Endothelial cell of umbilical vein (primary cell): ENCODE measurements around the gene ERVW-1. TPM values are rescaled to one million over a fixed set of nuclear protein-coding genes. Genes with fewer than 3 reads are reported as not detected.

Experiments
- BruUV-seq: library from RNA; stranded (reverse); fragments of 400-500 nt; replicated peaks from 2 replicates; lab custom pipeline; 2021; lab: Mats Ljungman, UMichigan
- CTCF ChIA-PET: fragments of 300-600, 350-600 bp; sonication (Branson Sonifier 250); formaldehyde crosslinking; loops from one replicate; lab custom pipeline; 2021; ENCODE audit warnings: antibody characterized with exemption, inconsistent platforms; lab: Charles Lee
- POLR2A ChIA-PET: fragments of 300-600, 350-600 bp; sonication (Branson Sonifier 250); formaldehyde crosslinking; loops from one replicate; lab custom pipeline; 2021; ENCODE audit warnings: antibody characterized with exemption, inconsistent platforms; lab: Charles Lee
- DNase-seq: peaks from one replicate; pipeline ENCODE4 v3.0.0-alpha.2; 2011; ENCODE audit warnings: low read depth, low spot score
- FAIRE-seq: peaks from 2 replicates; lab custom pipeline; 2011; peaks lifted over from hg19 to GRCh38; lab: Jason Lieb, UNC
- H2AFZ ChIP-seq: 2 replicates; pipeline ENCODE4 v1.6.0; 2012; ENCODE audit warnings: low read depth, low read length, control low read depth, inconsistent platforms
- H3K27ac ChIP-seq: 2 replicates; pipeline ENCODE4 v1.5.1; 2011; ENCODE audit warnings: low read depth, mild to moderate bottlenecking, control low read depth, low read length, moderate library complexity; ENCODE audit not compliant: insufficient read depth
- H3K27me3 ChIP-seq, 2 experiments: 2 replicates each; pipeline versions ENCODE4 v1.6.0 to v1.6.1; 2011; ENCODE audit warnings: low read length in 2 of 2, mixed read lengths in 1 of 2; ENCODE audit not compliant: control insufficient read depth in 2 of 2, insufficient read depth in 2 of 2
- H3K36me3 ChIP-seq, 2 experiments: 2 replicates in 1 of 2; 3 replicates in 1 of 2; pipeline ENCODE4 v1.5.1; 2011; ENCODE audit warnings: low read length in 2 of 2, mild to moderate bottlenecking in 1 of 2, moderate library complexity in 1 of 2; ENCODE audit not compliant: control insufficient read depth in 2 of 2, insufficient read depth in 2 of 2; ENCODE audit errors: extremely low read depth in 1 of 2
- H3K4me1 ChIP-seq: 3 replicates; pipeline ENCODE4 v1.5.1; 2011; ENCODE audit warnings: mild to moderate bottlenecking, low read length; ENCODE audit not compliant: control insufficient read depth, insufficient read depth; ENCODE audit errors: extremely low read depth
- H3K4me2 ChIP-seq: 2 replicates; pipeline ENCODE4 v1.6.1; 2011; ENCODE audit warnings: low read length, control low read depth, mixed read lengths; ENCODE audit not compliant: insufficient read depth
- H3K4me3 ChIP-seq, 3 experiments: fragments of 200-600 bp in 1 of 3; sonication (generic), shearing (Covaris generic) in 1 of 3; replicated peaks in 1 of 3; 2 replicates each; pipeline ENCODE4 v1.5.1; 2011 to 2016; ENCODE audit warnings: control low read depth in 3 of 3, low read length in 3 of 3, mild to moderate bottlenecking in 2 of 3, inconsistent platforms in 1 of 3, low read depth in 1 of 3, moderate library complexity in 1 of 3; ENCODE audit not compliant: insufficient read depth in 1 of 3
- H3K79me2 ChIP-seq: 2 replicates; pipeline ENCODE4 v1.6.0; 2012; ENCODE audit warnings: low read length, inconsistent platforms; ENCODE audit not compliant: control insufficient read depth, insufficient read depth
- H3K9ac ChIP-seq: replicated peaks from 2 replicates; pipeline ENCODE3; 2011; ENCODE audit warnings: low read length, control low read depth; ENCODE audit not compliant: insufficient read depth; ENCODE audit errors: extremely low read depth
- H3K9me1 ChIP-seq: replicated peaks from 3 replicates; pipeline ENCODE4 v1.6.0; 2011; ENCODE audit warnings: mild to moderate bottlenecking, low read length; ENCODE audit not compliant: control insufficient read depth, insufficient read depth; ENCODE audit errors: extremely low read depth
- H3K9me3 ChIP-seq: replicated peaks from 2 replicates; pipeline ENCODE4 v1.5.1; 2012; ENCODE audit warnings: low read length, inconsistent platforms; ENCODE audit not compliant: control insufficient read depth, insufficient read depth
- H4K20me1 ChIP-seq: replicated peaks from 2 replicates; pipeline ENCODE3; 2011; ENCODE audit warnings: mild to moderate bottlenecking, low read length; ENCODE audit not compliant: control insufficient read depth, insufficient read depth; ENCODE audit errors: extremely low read depth
- CTCF ChIP-seq, 2 donors: IDR thresholded peaks; 1 replicate in 1 of 2; 2 replicates in 1 of 2; pipeline ENCODE4 v1.5.1; 2011; ENCODE audit warnings: low read length in 2 of 2, mild to moderate bottlenecking in 2 of 2, moderate library complexity in 2 of 2, control low read depth in 1 of 2, inconsistent platforms in 1 of 2, low read depth in 1 of 2; ENCODE audit not compliant: insufficient read depth in 1 of 2; ENCODE audit errors: extremely low read depth in 1 of 2
- EZH2 ChIP-seq: IDR thresholded peaks from 2 replicates; pipeline ENCODE4 v1.6.1; 2012; ENCODE audit warnings: borderline replicate concordance, low read depth, mild to moderate bottlenecking, moderate library complexity, low read length, inconsistent platforms; ENCODE audit not compliant: severe bottlenecking
- FOS ChIP-seq: IDR thresholded peaks from 2 replicates; pipeline ENCODE4 v1.6.1; 2011; ENCODE audit warnings: mild to moderate bottlenecking, low read length, moderate library complexity, borderline replicate concordance; ENCODE audit not compliant: insufficient read depth
- GATA2 ChIP-seq: IDR thresholded peaks from 2 replicates; pipeline ENCODE4 v1.7.0; 2011; ENCODE audit warnings: low read depth, mild to moderate bottlenecking, moderate library complexity, mixed read lengths, low read length; ENCODE audit not compliant: insufficient read length, insufficient read depth
- JUN ChIP-seq: IDR thresholded peaks from 2 replicates; pipeline ENCODE4 v1.6.1; 2011; ENCODE audit warnings: borderline replicate concordance, low read depth; ENCODE audit not compliant: insufficient read length, insufficient read depth
- MYC ChIP-seq: IDR thresholded peaks from one replicate; pipeline ENCODE4 v1.6.1; 2011; ENCODE audit warnings: mild to moderate bottlenecking, low read depth, low read length
- POLR2A ChIP-seq: IDR thresholded peaks from 2 replicates; pipeline ENCODE4 v1.6.1; 2012; ENCODE audit warnings: low read depth, mild to moderate bottlenecking, control low read depth, low read length
- POLR2AphosphoS5 ChIP-seq: IDR thresholded peaks from 2 replicates; pipeline ENCODE4 v1.6.1; 2012; ENCODE audit warnings: low read depth, mild to moderate bottlenecking, control low read depth, low read length, moderate library complexity; ENCODE audit not compliant: insufficient read depth
- dilution Hi-C: fragments of 300-500 bp; cut with MboI; formaldehyde crosslinking; loops from one replicate; pipeline ENCODE4 v1.15.0; 2019; ENCODE audit warnings: low sequenced_read_pairs; ENCODE audit not compliant: extremely low pct_ligation_motif_present
- intact Hi-C: fragments of 100-400 bp; cut with micrococcal nuclease; formaldehyde crosslinking; loops from one replicate; pipeline ENCODE4 v1.10.0; 2022
- polyA plus RNA-seq, 4 experiments: library from polyadenylated mRNA; depleted of rRNA in 3 of 4; stranded (reverse) in 3 of 4; unstranded in 1 of 4; fragments of >200 nt; gene quantifications; 2 replicates each; pipeline versions ENCODE4 v1.2.1 to v1.2.3, GENCODE V29; 2011 to 2012; ENCODE audit warnings: missing spikeins in 1 of 4
- total RNA-seq: library from RNA; stranded (reverse); gene quantifications from 2 replicates; pipeline ENCODE4 v1.2.3, GENCODE V29; 2021
- TF ChIP-seq, protein P1 (sequence below): IDR thresholded peaks from 2 replicates; pipeline ENCODE4 v1.6.1; 2011; ENCODE audit not compliant: insufficient read depth, insufficient read length

The ERVW-1 gene
- total and polyA plus RNA-seq, 2 donors (not counting 3 experiments of a cell fraction or from before 2014, with no cell fraction given), result not detected

GRCh38 chr7:92436612-92437445 is 40.9 kb downstream of the ERVW-1 start:
- CTCF ChIA-PET, result interaction anchor here (0.8 to 2.4 kb wide), 4 partner anchors 11 to 24 kb away, joined by 4 to 36 read pairs (median 8); partner anchors contain the start of gene GATAD1
- no peak overlapping the region for H3K9ac ChIP-seq
- no peak overlapping the region for H3K4me2 ChIP-seq
- no peaks in the 10 kb centered on the region for H4K20me1 ChIP-seq
- no peaks in the 10 kb centered on the region for H3K9me1 ChIP-seq
- peaks cover 8 to 10% of the 10 kb centered on the region in 2 experiments for H3K27me3 ChIP-seq
- no TSS peak for BruUV-seq
- H3K4me1 ChIP-seq, result no peaks in the 10 kb centered on the region
- no peak overlapping the region for H3K4me3 ChIP-seq
- dilution Hi-C loops (no loop called here), intact Hi-C loops (no loop called here)
- no peaks in the 10 kb centered on the region for H3K9me3 ChIP-seq
- H3K36me3 ChIP-seq, result no peaks in the 10 kb centered on the region
- H3K79me2 ChIP-seq, result no peaks in the 10 kb centered on the region
- POLR2A ChIA-PET, result no interaction called here
- no peak for TF ChIP-seq POLR2AphosphoS5
- TF ChIP-seq GATA2, result no peak
- no peak for TF ChIP-seq FOS
- TF ChIP-seq JUN, result no peak
- TF ChIP-seq, protein P1, sequence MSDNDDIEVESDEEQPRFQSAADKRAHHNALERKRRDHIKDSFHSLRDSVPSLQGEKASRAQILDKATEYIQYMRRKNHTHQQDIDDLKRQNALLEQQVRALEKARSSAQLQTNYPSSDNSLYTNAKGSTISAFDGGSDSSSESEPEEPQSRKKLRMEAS, result no peak
- no peak for TF ChIP-seq MYC
- no peak for TF ChIP-seq CTCF (IDR thresholded peaks at IDR 0.05; ENCODE audit: extremely low read depth in 1 of 2, insufficient read depth in 1 of 2, low read depth in 1 of 2, low read length in 2 of 2)
- TF ChIP-seq EZH2, result no peak
- TF ChIP-seq POLR2A, result no peak
- H2AFZ ChIP-seq, result no peak overlapping the region
- FAIRE-seq (no peak), DNase-seq (no peak)
- no peak overlapping the region for H3K27ac ChIP-seq
